Measurements from ENCODE around the gene TRIM73.
"Not testable (repeated sequence)": the region's sequence is repeated elsewhere in the genome, so short reads cannot be mapped to it uniquely, and the experiment has no call there.

Gene TRIM73

GRCh38 chr7:75409880-75410822 lies 14.7 kb downstream of the TRIM73 start:
- H3K27me3 Mint-ChIP-seq; H3K36me3 Mint-ChIP-seq (ENCODE audit: low read depth): not testable (repeated sequence)

GRCh38 chr7:75410823-75411173 lies 15.4 kb downstream of the TRIM73 start:
- H3K27ac Mint-ChIP-seq; H3K27me3 Mint-ChIP-seq; H3K4me1 Mint-ChIP-seq (ENCODE audit: low read depth); H3K4me3 Mint-ChIP-seq; H3K9me3 Mint-ChIP-seq; H3K36me3 Mint-ChIP-seq (ENCODE audit: low read depth): not testable (repeated sequence)

More at GRCh38 chr7:75409880-75410822, 14.7 kb downstream of the TRIM73 start:
- H3K9me3 Mint-ChIP-seq; H3K4me1 Mint-ChIP-seq (ENCODE audit: low read depth); H3K27ac Mint-ChIP-seq; H3K4me3 Mint-ChIP-seq: not testable (repeated sequence)

- H3K4me1 Mint-ChIP-seq (ENCODE audit: low read depth); H3K4me3 Mint-ChIP-seq; H3K9me3 Mint-ChIP-seq; H3K27ac Mint-ChIP-seq; H3K27me3 Mint-ChIP-seq; H3K36me3 Mint-ChIP-seq (ENCODE audit: low read depth): not testable (repeated sequence)
Measured at GRCh38 chr7:75414204-75414603, 18.8 kb downstream of the TRIM73 start.

GRCh38 chr7:75414708-75415427 lies 19.4 kb downstream of the TRIM73 start:
- not testable (repeated sequence) for H3K36me3 Mint-ChIP-seq (ENCODE audit: low read depth); H3K9me3 Mint-ChIP-seq; H3K27me3 Mint-ChIP-seq; H3K27ac Mint-ChIP-seq; H3K4me1 Mint-ChIP-seq (ENCODE audit: low read depth); H3K4me3 Mint-ChIP-seq

- H3K4me3 Mint-ChIP-seq; H3K27me3 Mint-ChIP-seq; H3K27ac Mint-ChIP-seq; H3K9me3 Mint-ChIP-seq; H3K4me1 Mint-ChIP-seq (ENCODE audit: low read depth); H3K36me3 Mint-ChIP-seq (ENCODE audit: low read depth): not testable (repeated sequence)
Measured at GRCh38 chr7:75415428-75415817, 20.0 kb downstream of the TRIM73 start.

GRCh38 chr7:75415829-75416373 lies 20.5 kb downstream of the TRIM73 start:
- not testable (repeated sequence) for H3K4me1 Mint-ChIP-seq (ENCODE audit: low read depth); H3K36me3 Mint-ChIP-seq (ENCODE audit: low read depth); H3K4me3 Mint-ChIP-seq; H3K27me3 Mint-ChIP-seq; H3K9me3 Mint-ChIP-seq; H3K27ac Mint-ChIP-seq

- H3K27me3 Mint-ChIP-seq; H3K27ac Mint-ChIP-seq; H3K9me3 Mint-ChIP-seq; H3K4me3 Mint-ChIP-seq; H3K4me1 Mint-ChIP-seq (ENCODE audit: low read depth): not testable (repeated sequence)
- H3K36me3 Mint-ChIP-seq (ENCODE audit: low read depth): peaks cover 16% of the 10 kb centered on the region
Measured at GRCh38 chr7:75416787-75417186, 21.4 kb downstream of the TRIM73 start.

- not testable (repeated sequence) for H3K27ac Mint-ChIP-seq, H3K27me3 Mint-ChIP-seq
Measured at GRCh38 chr7:75418292-75418858, 22.9 kb downstream of the TRIM73 start.

GRCh38 chr7:75419210-75419609 lies 23.8 kb downstream of the TRIM73 start:
- H3K9me3 Mint-ChIP-seq; H3K4me3 Mint-ChIP-seq; H3K27ac Mint-ChIP-seq; H3K4me1 Mint-ChIP-seq (ENCODE audit: low read depth); H3K27me3 Mint-ChIP-seq: not testable (repeated sequence)
- H3K36me3 Mint-ChIP-seq (ENCODE audit: low read depth): peaks cover 18% of the 10 kb centered on the region

More at GRCh38 chr7:75418292-75418858, 22.9 kb downstream of the TRIM73 start:
- H3K4me1 Mint-ChIP-seq (ENCODE audit: low read depth); H3K9me3 Mint-ChIP-seq; H3K4me3 Mint-ChIP-seq: not testable (repeated sequence)
- peaks cover 18% of the 10 kb centered on the region for H3K36me3 Mint-ChIP-seq (ENCODE audit: low read depth)

GRCh38 chr7:75419693-75420092 lies 24.3 kb downstream of the TRIM73 start:
- not testable (repeated sequence) for H3K27me3 Mint-ChIP-seq; H3K27ac Mint-ChIP-seq; H3K9me3 Mint-ChIP-seq; H3K4me3 Mint-ChIP-seq; H3K4me1 Mint-ChIP-seq (ENCODE audit: low read depth)
- peaks cover 18% of the 10 kb centered on the region for H3K36me3 Mint-ChIP-seq (ENCODE audit: low read depth)

GRCh38 chr7:75420152-75420551 lies 24.7 kb downstream of the TRIM73 start:
- H3K4me3 Mint-ChIP-seq; H3K27ac Mint-ChIP-seq; H3K4me1 Mint-ChIP-seq (ENCODE audit: low read depth); H3K27me3 Mint-ChIP-seq; H3K9me3 Mint-ChIP-seq: not testable (repeated sequence)
- peaks cover 18% of the 10 kb centered on the region for H3K36me3 Mint-ChIP-seq (ENCODE audit: low read depth)

GRCh38 chr7:75421798-75422710 lies 26.6 kb downstream of the TRIM73 start:
- not testable (repeated sequence) for H3K4me1 Mint-ChIP-seq (ENCODE audit: low read depth); H3K4me3 Mint-ChIP-seq; H3K9me3 Mint-ChIP-seq; H3K27me3 Mint-ChIP-seq; H3K27ac Mint-ChIP-seq
- H3K36me3 Mint-ChIP-seq (ENCODE audit: low read depth): peaks cover 18% of the 10 kb centered on the region

- peaks cover 22% of the 10 kb centered on the region for H3K36me3 Mint-ChIP-seq (ENCODE audit: low read depth)
- not testable (repeated sequence) for H3K4me3 Mint-ChIP-seq, H3K27ac Mint-ChIP-seq, H3K27me3 Mint-ChIP-seq, H3K9me3 Mint-ChIP-seq
- peaks cover 11% of the 10 kb centered on the region for H3K4me1 Mint-ChIP-seq (ENCODE audit: low read depth)
Measured at GRCh38 chr7:75423481-75423880, 28.1 kb downstream of the TRIM73 start.

- peaks cover 22% of the 10 kb centered on the region for H3K4me1 Mint-ChIP-seq (ENCODE audit: low read depth)
- H3K27ac Mint-ChIP-seq: peak overlapping the region; percentile 49
- not testable (repeated sequence) for H3K9me3 Mint-ChIP-seq, H3K27me3 Mint-ChIP-seq, H3K4me3 Mint-ChIP-seq
- peaks cover 55% of the 10 kb centered on the region for H3K36me3 Mint-ChIP-seq (ENCODE audit: low read depth)
Measured at GRCh38 chr7:75439000-75439399, 43.6 kb downstream of the TRIM73 start.

Measured in stimulated activated naive CD8-positive, alpha-beta T cell treated with anti-CD3 and anti-CD28 coated beads, Interleukin-15, Interleukin-2, amounts not matched to agents 100 ng/mL and 50 ng/mL, for 24 hours (primary cell).